ENCODE data around the gene SPIN1. TPM values are rescaled to one million over a fixed set of nuclear protein-coding genes. Genes with fewer than 3 reads are reported as not detected.

SPIN1 gene
- total and polyA plus RNA-seq, 2 of the 8 experiments (the other 6 are each of a cell fraction or from before 2014, with no cell fraction given): 69.9 to 139 TPM

DNA sequence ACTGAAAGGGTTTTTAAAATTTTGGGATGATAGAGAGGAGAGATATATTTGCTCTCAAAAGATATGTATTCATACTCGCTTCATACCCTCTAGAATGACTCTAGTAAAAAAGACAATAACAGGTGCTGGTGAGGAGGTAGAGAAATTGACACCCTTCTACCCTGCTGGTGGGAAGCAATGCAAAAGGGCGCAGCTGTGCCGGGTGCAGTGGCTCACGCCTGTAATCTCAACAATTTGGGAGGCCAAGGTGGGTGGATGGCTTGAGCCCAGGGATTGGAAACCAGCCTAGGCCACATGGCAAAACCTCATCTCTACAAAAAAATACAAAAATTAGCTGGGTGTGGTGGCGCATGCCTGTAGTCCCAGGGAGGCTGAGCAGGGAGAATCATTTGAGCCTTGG is 112.8 kb downstream of the SPIN1 start (continued):
- TF ChIP-seq RBBP5 (IDR thresholded peaks at IDR 0.05; ENCODE audit: borderline replicate concordance, low read depth, low read length) (no peak), RFX5 (IDR thresholded peaks at IDR 0.05; ENCODE audit: borderline replicate concordance, low read depth, low read length) (no peak), BCL11A (IDR thresholded peaks at IDR 0.05; ENCODE audit: low read depth in 2 of 2, low read length in 2 of 2) (no peak), POU5F1 (IDR thresholded peaks at IDR 0.05; ENCODE audit: low read depth, low read length) (no peak)
- TF ChIP-seq, protein P1, sequence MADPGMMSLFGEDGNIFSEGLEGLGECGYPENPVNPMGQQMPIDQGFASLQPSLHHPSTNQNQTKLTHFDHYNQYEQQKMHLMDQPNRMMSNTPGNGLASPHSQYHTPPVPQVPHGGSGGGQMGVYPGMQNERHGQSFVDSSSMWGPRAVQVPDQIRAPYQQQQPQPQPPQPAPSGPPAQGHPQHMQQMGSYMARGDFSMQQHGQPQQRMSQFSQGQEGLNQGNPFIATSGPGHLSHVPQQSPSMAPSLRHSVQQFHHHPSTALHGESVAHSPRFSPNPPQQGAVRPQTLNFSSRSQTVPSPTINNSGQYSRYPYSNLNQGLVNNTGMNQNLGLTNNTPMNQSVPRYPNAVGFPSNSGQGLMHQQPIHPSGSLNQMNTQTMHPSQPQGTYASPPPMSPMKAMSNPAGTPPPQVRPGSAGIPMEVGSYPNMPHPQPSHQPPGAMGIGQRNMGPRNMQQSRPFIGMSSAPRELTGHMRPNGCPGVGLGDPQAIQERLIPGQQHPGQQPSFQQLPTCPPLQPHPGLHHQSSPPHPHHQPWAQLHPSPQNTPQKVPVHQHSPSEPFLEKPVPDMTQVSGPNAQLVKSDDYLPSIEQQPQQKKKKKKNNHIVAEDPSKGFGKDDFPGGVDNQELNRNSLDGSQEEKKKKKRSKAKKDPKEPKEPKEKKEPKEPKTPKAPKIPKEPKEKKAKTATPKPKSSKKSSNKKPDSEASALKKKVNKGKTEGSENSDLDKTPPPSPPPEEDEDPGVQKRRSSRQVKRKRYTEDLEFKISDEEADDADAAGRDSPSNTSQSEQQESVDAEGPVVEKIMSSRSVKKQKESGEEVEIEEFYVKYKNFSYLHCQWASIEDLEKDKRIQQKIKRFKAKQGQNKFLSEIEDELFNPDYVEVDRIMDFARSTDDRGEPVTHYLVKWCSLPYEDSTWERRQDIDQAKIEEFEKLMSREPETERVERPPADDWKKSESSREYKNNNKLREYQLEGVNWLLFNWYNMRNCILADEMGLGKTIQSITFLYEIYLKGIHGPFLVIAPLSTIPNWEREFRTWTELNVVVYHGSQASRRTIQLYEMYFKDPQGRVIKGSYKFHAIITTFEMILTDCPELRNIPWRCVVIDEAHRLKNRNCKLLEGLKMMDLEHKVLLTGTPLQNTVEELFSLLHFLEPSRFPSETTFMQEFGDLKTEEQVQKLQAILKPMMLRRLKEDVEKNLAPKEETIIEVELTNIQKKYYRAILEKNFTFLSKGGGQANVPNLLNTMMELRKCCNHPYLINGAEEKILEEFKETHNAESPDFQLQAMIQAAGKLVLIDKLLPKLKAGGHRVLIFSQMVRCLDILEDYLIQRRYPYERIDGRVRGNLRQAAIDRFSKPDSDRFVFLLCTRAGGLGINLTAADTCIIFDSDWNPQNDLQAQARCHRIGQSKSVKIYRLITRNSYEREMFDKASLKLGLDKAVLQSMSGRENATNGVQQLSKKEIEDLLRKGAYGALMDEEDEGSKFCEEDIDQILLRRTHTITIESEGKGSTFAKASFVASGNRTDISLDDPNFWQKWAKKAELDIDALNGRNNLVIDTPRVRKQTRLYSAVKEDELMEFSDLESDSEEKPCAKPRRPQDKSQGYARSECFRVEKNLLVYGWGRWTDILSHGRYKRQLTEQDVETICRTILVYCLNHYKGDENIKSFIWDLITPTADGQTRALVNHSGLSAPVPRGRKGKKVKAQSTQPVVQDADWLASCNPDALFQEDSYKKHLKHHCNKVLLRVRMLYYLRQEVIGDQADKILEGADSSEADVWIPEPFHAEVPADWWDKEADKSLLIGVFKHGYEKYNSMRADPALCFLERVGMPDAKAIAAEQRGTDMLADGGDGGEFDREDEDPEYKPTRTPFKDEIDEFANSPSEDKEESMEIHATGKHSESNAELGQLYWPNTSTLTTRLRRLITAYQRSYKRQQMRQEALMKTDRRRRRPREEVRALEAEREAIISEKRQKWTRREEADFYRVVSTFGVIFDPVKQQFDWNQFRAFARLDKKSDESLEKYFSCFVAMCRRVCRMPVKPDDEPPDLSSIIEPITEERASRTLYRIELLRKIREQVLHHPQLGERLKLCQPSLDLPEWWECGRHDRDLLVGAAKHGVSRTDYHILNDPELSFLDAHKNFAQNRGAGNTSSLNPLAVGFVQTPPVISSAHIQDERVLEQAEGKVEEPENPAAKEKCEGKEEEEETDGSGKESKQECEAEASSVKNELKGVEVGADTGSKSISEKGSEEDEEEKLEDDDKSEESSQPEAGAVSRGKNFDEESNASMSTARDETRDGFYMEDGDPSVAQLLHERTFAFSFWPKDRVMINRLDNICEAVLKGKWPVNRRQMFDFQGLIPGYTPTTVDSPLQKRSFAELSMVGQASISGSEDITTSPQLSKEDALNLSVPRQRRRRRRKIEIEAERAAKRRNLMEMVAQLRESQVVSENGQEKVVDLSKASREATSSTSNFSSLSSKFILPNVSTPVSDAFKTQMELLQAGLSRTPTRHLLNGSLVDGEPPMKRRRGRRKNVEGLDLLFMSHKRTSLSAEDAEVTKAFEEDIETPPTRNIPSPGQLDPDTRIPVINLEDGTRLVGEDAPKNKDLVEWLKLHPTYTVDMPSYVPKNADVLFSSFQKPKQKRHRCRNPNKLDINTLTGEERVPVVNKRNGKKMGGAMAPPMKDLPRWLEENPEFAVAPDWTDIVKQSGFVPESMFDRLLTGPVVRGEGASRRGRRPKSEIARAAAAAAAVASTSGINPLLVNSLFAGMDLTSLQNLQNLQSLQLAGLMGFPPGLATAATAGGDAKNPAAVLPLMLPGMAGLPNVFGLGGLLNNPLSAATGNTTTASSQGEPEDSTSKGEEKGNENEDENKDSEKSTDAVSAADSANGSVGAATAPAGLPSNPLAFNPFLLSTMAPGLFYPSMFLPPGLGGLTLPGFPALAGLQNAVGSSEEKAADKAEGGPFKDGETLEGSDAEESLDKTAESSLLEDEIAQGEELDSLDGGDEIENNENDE (IDR thresholded peaks at IDR 0.05; ENCODE audit: insufficient replicate concordance, low read length): no peak
